ENCODE data around the gene PHF21B.

Gene PHF21B

DNA sequence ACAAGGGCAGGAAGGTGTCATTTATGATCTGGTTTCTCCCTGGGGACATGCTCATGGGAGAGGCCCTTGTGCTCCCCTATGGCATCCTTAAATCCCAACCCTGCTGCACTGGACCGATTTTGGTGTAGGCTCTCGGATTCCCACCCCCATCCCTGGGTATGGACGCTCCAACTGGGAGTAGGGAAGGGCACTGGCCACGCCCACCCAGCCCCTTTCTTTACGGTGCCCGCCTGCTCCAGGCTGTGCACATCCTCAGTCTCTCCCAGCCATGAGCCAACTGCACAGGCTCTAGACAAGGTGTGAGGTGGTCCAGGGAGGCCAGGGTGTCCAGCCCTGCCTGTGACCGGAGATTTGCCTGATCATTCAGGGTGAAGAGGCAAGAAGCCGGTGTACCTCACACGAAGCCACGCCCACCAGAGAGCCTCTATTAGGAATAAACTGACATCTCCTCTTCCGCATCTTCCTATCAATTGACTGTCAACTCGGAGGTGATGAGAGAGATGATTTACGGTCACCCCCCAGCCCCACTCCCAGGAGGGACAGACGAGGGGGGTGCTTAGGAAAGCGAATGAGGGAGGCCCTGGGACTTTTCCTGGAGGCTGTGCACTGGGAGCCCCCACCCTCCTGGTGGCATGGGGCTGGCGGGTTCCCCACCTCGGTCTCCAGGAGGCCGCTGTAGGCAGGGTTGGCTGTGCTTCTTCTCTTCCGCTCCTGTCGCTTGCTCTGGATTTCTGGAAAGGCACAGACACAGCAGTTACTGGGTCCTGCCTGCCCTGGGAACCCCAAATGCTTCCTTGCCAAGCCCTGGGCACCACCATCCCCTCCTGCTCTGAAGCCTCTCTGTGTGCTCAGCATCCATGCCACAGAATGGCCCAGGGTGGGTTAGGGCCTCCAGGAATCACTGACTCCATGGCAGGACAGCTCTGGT is 116.7 kb downstream of the PHF21B start:
- TF ChIP-seq FOXP2 (optimal IDR thresholded peaks at IDR 0.05; ENCODE audit: borderline replicate concordance, extremely low read depth, extremely low read length, insufficient read depth) (no peak), TAF1 (IDR thresholded peaks at IDR 0.05; ENCODE audit: borderline replicate concordance, insufficient read depth, low read length) (no peak), POLR2AphosphoS5 (IDR thresholded peaks at IDR 0.05; ENCODE audit: low read depth, low read length) (no peak), SIN3A (IDR thresholded peaks at IDR 0.05; ENCODE audit: borderline replicate concordance, insufficient read depth, low read length) (no peak)
- TF ChIP-seq, protein P1, sequence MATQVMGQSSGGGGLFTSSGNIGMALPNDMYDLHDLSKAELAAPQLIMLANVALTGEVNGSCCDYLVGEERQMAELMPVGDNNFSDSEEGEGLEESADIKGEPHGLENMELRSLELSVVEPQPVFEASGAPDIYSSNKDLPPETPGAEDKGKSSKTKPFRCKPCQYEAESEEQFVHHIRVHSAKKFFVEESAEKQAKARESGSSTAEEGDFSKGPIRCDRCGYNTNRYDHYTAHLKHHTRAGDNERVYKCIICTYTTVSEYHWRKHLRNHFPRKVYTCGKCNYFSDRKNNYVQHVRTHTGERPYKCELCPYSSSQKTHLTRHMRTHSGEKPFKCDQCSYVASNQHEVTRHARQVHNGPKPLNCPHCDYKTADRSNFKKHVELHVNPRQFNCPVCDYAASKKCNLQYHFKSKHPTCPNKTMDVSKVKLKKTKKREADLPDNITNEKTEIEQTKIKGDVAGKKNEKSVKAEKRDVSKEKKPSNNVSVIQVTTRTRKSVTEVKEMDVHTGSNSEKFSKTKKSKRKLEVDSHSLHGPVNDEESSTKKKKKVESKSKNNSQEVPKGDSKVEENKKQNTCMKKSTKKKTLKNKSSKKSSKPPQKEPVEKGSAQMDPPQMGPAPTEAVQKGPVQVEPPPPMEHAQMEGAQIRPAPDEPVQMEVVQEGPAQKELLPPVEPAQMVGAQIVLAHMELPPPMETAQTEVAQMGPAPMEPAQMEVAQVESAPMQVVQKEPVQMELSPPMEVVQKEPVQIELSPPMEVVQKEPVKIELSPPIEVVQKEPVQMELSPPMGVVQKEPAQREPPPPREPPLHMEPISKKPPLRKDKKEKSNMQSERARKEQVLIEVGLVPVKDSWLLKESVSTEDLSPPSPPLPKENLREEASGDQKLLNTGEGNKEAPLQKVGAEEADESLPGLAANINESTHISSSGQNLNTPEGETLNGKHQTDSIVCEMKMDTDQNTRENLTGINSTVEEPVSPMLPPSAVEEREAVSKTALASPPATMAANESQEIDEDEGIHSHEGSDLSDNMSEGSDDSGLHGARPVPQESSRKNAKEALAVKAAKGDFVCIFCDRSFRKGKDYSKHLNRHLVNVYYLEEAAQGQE (IDR thresholded peaks at IDR 0.05; ENCODE audit: insufficient read depth in 1 of 2, low read depth in 2 of 2, low read length in 2 of 2) = no peak

- TF ChIP-seq SIN3A (IDR thresholded peaks at IDR 0.05; ENCODE audit: borderline replicate concordance, insufficient read depth, low read length) = no peak
- TF ChIP-seq POLR2AphosphoS5 (IDR thresholded peaks at IDR 0.05; ENCODE audit: low read depth, low read length) = no peak
- TF ChIP-seq FOXP2 (optimal IDR thresholded peaks at IDR 0.05; ENCODE audit: borderline replicate concordance, extremely low read depth, extremely low read length, insufficient read depth) = no peak
- no peak for TF ChIP-seq TAF1 (IDR thresholded peaks at IDR 0.05; ENCODE audit: borderline replicate concordance, insufficient read depth, low read length)
- TF ChIP-seq, protein P1 (IDR thresholded peaks at IDR 0.05; ENCODE audit: insufficient read depth in 1 of 2, low read depth in 2 of 2, low read length in 2 of 2) = no peak
Measured at GRCh38 chr22:44892243-44892642, 117.6 kb downstream of the PHF21B start.

DNA sequence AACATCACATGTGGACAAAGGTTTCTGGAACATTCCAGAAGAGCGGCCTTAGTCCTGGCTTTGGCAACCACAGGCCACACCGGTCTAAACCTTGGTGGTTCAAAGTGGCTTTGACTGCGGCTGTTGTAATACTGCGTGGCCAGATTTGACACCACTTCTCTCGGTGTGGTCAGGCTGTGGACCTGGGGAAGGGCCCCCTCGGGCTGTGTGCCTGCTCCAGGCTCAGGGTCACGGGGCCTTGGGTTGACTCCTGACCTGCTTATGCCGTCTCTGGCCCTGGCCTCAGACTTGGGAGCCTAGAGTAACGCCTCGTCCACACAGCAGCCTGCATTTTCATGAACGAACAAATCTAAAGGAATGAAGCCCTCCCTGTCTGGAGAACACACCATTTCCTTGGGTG is 118.0 kb downstream of the PHF21B start:
- TF ChIP-seq SIN3A (IDR thresholded peaks at IDR 0.05; ENCODE audit: borderline replicate concordance, insufficient read depth, low read length) (no peak), TAF1 (IDR thresholded peaks at IDR 0.05; ENCODE audit: borderline replicate concordance, insufficient read depth, low read length) (no peak), POLR2AphosphoS5 (IDR thresholded peaks at IDR 0.05; ENCODE audit: low read depth, low read length) (no peak), FOXP2 (optimal IDR thresholded peaks at IDR 0.05; ENCODE audit: borderline replicate concordance, extremely low read depth, extremely low read length, insufficient read depth) (no peak)
- TF ChIP-seq, protein P1 (IDR thresholded peaks at IDR 0.05; ENCODE audit: insufficient read depth in 1 of 2, low read depth in 2 of 2, low read length in 2 of 2) = no peak

DNA sequence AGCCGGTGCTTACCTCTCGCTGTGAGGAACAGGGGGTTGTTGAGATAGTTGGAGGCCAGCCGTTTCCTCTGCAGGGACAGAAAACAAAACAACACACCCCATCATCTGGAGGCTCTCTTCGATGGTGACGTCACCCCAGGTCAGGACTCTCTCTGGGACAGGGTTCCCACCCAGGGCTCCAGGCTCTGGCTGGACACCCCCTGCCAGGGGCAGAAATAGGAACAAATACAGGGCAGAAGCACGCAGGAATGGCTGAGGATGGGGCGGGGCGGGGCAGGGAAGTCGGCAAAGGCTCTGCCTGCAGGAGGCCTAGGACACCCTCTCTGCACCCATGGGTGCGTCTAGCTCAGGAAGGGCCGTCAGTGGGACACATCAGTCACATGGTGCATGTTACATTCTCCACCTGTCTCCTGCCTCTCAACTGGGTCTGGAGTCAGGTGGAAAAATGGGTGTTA is 118.5 kb downstream of the PHF21B start:
- TF ChIP-seq POLR2AphosphoS5 (IDR thresholded peaks at IDR 0.05; ENCODE audit: low read depth, low read length) = no peak
- TF ChIP-seq, protein P1 (IDR thresholded peaks at IDR 0.05; ENCODE audit: insufficient read depth in 1 of 2, low read depth in 2 of 2, low read length in 2 of 2) = no peak
- no peak for TF ChIP-seq SIN3A (IDR thresholded peaks at IDR 0.05; ENCODE audit: borderline replicate concordance, insufficient read depth, low read length)
- TF ChIP-seq FOXP2 (optimal IDR thresholded peaks at IDR 0.05; ENCODE audit: borderline replicate concordance, extremely low read depth, extremely low read length, insufficient read depth) = no peak
- no peak for TF ChIP-seq TAF1 (IDR thresholded peaks at IDR 0.05; ENCODE audit: borderline replicate concordance, insufficient read depth, low read length)

Measured in PFSK-1 (cell line).